ENCODE results near the gene NAA30. TPM values are rescaled to one million over a fixed set of nuclear protein-coding genes. Genes with fewer than 3 reads are reported as not detected.

The NAA30 gene
- 24.2 and 29.6 TPM in 2 replicates for total RNA-seq

GRCh38 chr14:57390037-57390805 lies at the start of gene NAA30:
Gene NAA30, plus strand, starts transcription at chr14:57390586. Its CDS starts 372 bp downstream, at chr14:57390958.

Other genes starting within 250 kb of the NAA30 start
- gene EXOC5, start 121.7 kb upstream of the NAA30 start, total RNA-seq = 82.8 and 96.4 TPM in 2 replicates
- 35.3 and 42.3 TPM in 2 replicates for gene AP5M1, start 121.6 kb upstream of the NAA30 start, total RNA-seq
- not detected in 2 replicates for gene CCDC198, start 103.3 kb downstream of the NAA30 start, total RNA-seq